ENCODE data around the gene TPPP3.
"Not testable (repeated sequence)": the region's sequence is repeated elsewhere in the genome, so short reads cannot be mapped to it uniquely, and the experiment has no call there.

TPPP3 gene

GRCh38 chr16:67376012-67376411 lies 17.3 kb downstream of the TPPP3 start:
- not testable (repeated sequence) for H3K4me3 ChIP-seq (ENCODE audit: low read depth, low read length); H3K4me1 ChIP-seq (ENCODE audit: control insufficient read depth, insufficient read depth, low read length); H3K9me3 ChIP-seq (ENCODE audit: control insufficient read depth, insufficient read depth, low read length); H3K36me3 ChIP-seq (ENCODE audit: control insufficient read depth, insufficient read depth, low read length); H3K9ac ChIP-seq (ENCODE audit: low read depth, low read length); H3K27me3 ChIP-seq (ENCODE audit: control insufficient read depth, insufficient read depth, low read length)

- Histone ChIP-seq H3K9me3 (ENCODE audit: control insufficient read depth, insufficient read depth, low read length) (no peaks in the 10 kb centered on the region), H3K27me3 (ENCODE audit: control insufficient read depth, insufficient read depth, low read length) (peaks cover 10% of the 10 kb centered on the region), H3K4me3 (ENCODE audit: low read depth, low read length) (no peak overlapping the region), H3K4me1 (ENCODE audit: control insufficient read depth, insufficient read depth, low read length) (no peaks in the 10 kb centered on the region), H3K36me3 (ENCODE audit: control insufficient read depth, insufficient read depth, low read length) (no peaks in the 10 kb centered on the region), H3K9ac (ENCODE audit: low read depth, low read length) (no peak overlapping the region)
Observed at GRCh38 chr16:67372664-67373063, 20.6 kb downstream of the TPPP3 start.

GRCh38 chr16:67370661-67371060 lies 22.6 kb downstream of the TPPP3 start:
- H3K36me3 ChIP-seq (ENCODE audit: control insufficient read depth, insufficient read depth, low read length), result no peaks in the 10 kb centered on the region
- no peaks in the 10 kb centered on the region for H3K9me3 ChIP-seq (ENCODE audit: control insufficient read depth, insufficient read depth, low read length)
- peaks cover 10% of the 10 kb centered on the region for H3K27me3 ChIP-seq (ENCODE audit: control insufficient read depth, insufficient read depth, low read length)
- H3K9ac ChIP-seq (ENCODE audit: low read depth, low read length), result no peak overlapping the region
- H3K4me3 ChIP-seq (ENCODE audit: low read depth, low read length), result no peak overlapping the region
- no peaks in the 10 kb centered on the region for H3K4me1 ChIP-seq (ENCODE audit: control insufficient read depth, insufficient read depth, low read length)

GRCh38 chr16:67364600-67365235 lies 28.6 kb downstream of the TPPP3 start:
- no peak overlapping the region for H3K4me3 ChIP-seq (ENCODE audit: low read depth, low read length)
- H3K9ac ChIP-seq (ENCODE audit: low read depth, low read length), result no peak overlapping the region
- H3K27me3 ChIP-seq (ENCODE audit: control insufficient read depth, insufficient read depth, low read length), result peaks cover 11% of the 10 kb centered on the region

GRCh38 chr16:67361038-67361437 lies 32.3 kb downstream of the TPPP3 start:
- no peaks in the 10 kb centered on the region for H3K36me3 ChIP-seq (ENCODE audit: control insufficient read depth, insufficient read depth, low read length)
- H3K27me3 ChIP-seq (ENCODE audit: control insufficient read depth, insufficient read depth, low read length), result peaks cover 5% of the 10 kb centered on the region
- H3K9ac ChIP-seq (ENCODE audit: low read depth, low read length), result no peak overlapping the region
- no peaks in the 10 kb centered on the region for H3K4me1 ChIP-seq (ENCODE audit: control insufficient read depth, insufficient read depth, low read length)
- H3K4me3 ChIP-seq (ENCODE audit: low read depth, low read length), result no peak overlapping the region
- no peaks in the 10 kb centered on the region for H3K9me3 ChIP-seq (ENCODE audit: control insufficient read depth, insufficient read depth, low read length)

More at GRCh38 chr16:67364600-67365235, 28.6 kb downstream of the TPPP3 start:
- Histone ChIP-seq H3K4me1 (ENCODE audit: control insufficient read depth, insufficient read depth, low read length) (no peaks in the 10 kb centered on the region), H3K36me3 (ENCODE audit: control insufficient read depth, insufficient read depth, low read length) (no peaks in the 10 kb centered on the region), H3K9me3 (ENCODE audit: control insufficient read depth, insufficient read depth, low read length) (no peaks in the 10 kb centered on the region)

- H3K27me3 ChIP-seq (ENCODE audit: control insufficient read depth, insufficient read depth, low read length); H3K4me3 ChIP-seq (ENCODE audit: low read depth, low read length); H3K9ac ChIP-seq (ENCODE audit: low read depth, low read length); H3K4me1 ChIP-seq (ENCODE audit: control insufficient read depth, insufficient read depth, low read length); H3K36me3 ChIP-seq (ENCODE audit: control insufficient read depth, insufficient read depth, low read length); H3K9me3 ChIP-seq (ENCODE audit: control insufficient read depth, insufficient read depth, low read length): not testable (repeated sequence)
Observed at GRCh38 chr16:67359540-67360269, 33.6 kb downstream of the TPPP3 start.

- Histone ChIP-seq H3K4me3 (ENCODE audit: low read depth, low read length) (no peak overlapping the region), H3K36me3 (ENCODE audit: control insufficient read depth, insufficient read depth, low read length) (no peaks in the 10 kb centered on the region), H3K27me3 (ENCODE audit: control insufficient read depth, insufficient read depth, low read length) (no peaks in the 10 kb centered on the region), H3K4me1 (ENCODE audit: control insufficient read depth, insufficient read depth, low read length) (no peaks in the 10 kb centered on the region), H3K9me3 (ENCODE audit: control insufficient read depth, insufficient read depth, low read length) (no peaks in the 10 kb centered on the region), H3K9ac (ENCODE audit: low read depth, low read length) (no peak overlapping the region)
Observed at GRCh38 chr16:67357561-67357960, 35.7 kb downstream of the TPPP3 start.

- no peaks in the 10 kb centered on the region for H3K27me3 ChIP-seq (ENCODE audit: control insufficient read depth, insufficient read depth, low read length)
- no peak overlapping the region for H3K9ac ChIP-seq (ENCODE audit: low read depth, low read length)
- no peaks in the 10 kb centered on the region for H3K9me3 ChIP-seq (ENCODE audit: control insufficient read depth, insufficient read depth, low read length)
- no peaks in the 10 kb centered on the region for H3K36me3 ChIP-seq (ENCODE audit: control insufficient read depth, insufficient read depth, low read length)
- H3K4me1 ChIP-seq (ENCODE audit: control insufficient read depth, insufficient read depth, low read length), result no peaks in the 10 kb centered on the region
- no peak overlapping the region for H3K4me3 ChIP-seq (ENCODE audit: low read depth, low read length)
Observed at GRCh38 chr16:67356396-67356795, 36.9 kb downstream of the TPPP3 start.

- H3K27me3 ChIP-seq (ENCODE audit: control insufficient read depth, insufficient read depth, low read length); H3K36me3 ChIP-seq (ENCODE audit: control insufficient read depth, insufficient read depth, low read length); H3K4me1 ChIP-seq (ENCODE audit: control insufficient read depth, insufficient read depth, low read length); H3K9ac ChIP-seq (ENCODE audit: low read depth, low read length); H3K4me3 ChIP-seq (ENCODE audit: low read depth, low read length); H3K9me3 ChIP-seq (ENCODE audit: control insufficient read depth, insufficient read depth, low read length): not testable (repeated sequence)
Observed at GRCh38 chr16:67352463-67352862, 40.8 kb downstream of the TPPP3 start.

GRCh38 chr16:67350324-67350723 lies 43.0 kb downstream of the TPPP3 start:
- no peaks in the 10 kb centered on the region for H3K4me1 ChIP-seq (ENCODE audit: control insufficient read depth, insufficient read depth, low read length)
- H3K9ac ChIP-seq (ENCODE audit: low read depth, low read length), result no peak overlapping the region
- no peaks in the 10 kb centered on the region for H3K36me3 ChIP-seq (ENCODE audit: control insufficient read depth, insufficient read depth, low read length)
- no peaks in the 10 kb centered on the region for H3K27me3 ChIP-seq (ENCODE audit: control insufficient read depth, insufficient read depth, low read length)
- H3K4me3 ChIP-seq (ENCODE audit: low read depth, low read length), result no peak overlapping the region
- no peaks in the 10 kb centered on the region for H3K9me3 ChIP-seq (ENCODE audit: control insufficient read depth, insufficient read depth, low read length)

- Histone ChIP-seq H3K27me3 (ENCODE audit: control insufficient read depth, insufficient read depth, low read length) (no peaks in the 10 kb centered on the region), H3K4me3 (ENCODE audit: low read depth, low read length) (no peak overlapping the region), H3K36me3 (ENCODE audit: control insufficient read depth, insufficient read depth, low read length) (no peaks in the 10 kb centered on the region), H3K9ac (ENCODE audit: low read depth, low read length) (no peak overlapping the region), H3K9me3 (ENCODE audit: control insufficient read depth, insufficient read depth, low read length) (no peaks in the 10 kb centered on the region), H3K4me1 (ENCODE audit: control insufficient read depth, insufficient read depth, low read length) (no peaks in the 10 kb centered on the region)
Observed at GRCh38 chr16:67349172-67349571, 44.1 kb downstream of the TPPP3 start.

- H3K36me3 ChIP-seq (ENCODE audit: control insufficient read depth, insufficient read depth, low read length), result no peaks in the 10 kb centered on the region
- no peaks in the 10 kb centered on the region for H3K27me3 ChIP-seq (ENCODE audit: control insufficient read depth, insufficient read depth, low read length)
- H3K4me3 ChIP-seq (ENCODE audit: low read depth, low read length), result no peak overlapping the region
- no peak overlapping the region for H3K9ac ChIP-seq (ENCODE audit: low read depth, low read length)
- no peaks in the 10 kb centered on the region for H3K4me1 ChIP-seq (ENCODE audit: control insufficient read depth, insufficient read depth, low read length)
- no peaks in the 10 kb centered on the region for H3K9me3 ChIP-seq (ENCODE audit: control insufficient read depth, insufficient read depth, low read length)
Observed at GRCh38 chr16:67346341-67346740, 47.0 kb downstream of the TPPP3 start.
